H1 (cell line): ENCODE results near the gene FAM193B. TPM values are rescaled to one million over a fixed set of nuclear protein-coding genes. Genes with fewer than 3 reads are reported as not detected.

Experiments used
- CHD2 ChIP-seq: IDR thresholded peaks from 2 replicates; pipeline ENCODE4 v1.6.1; 2012; ENCODE audit warnings: low read length, improper control_type of control experiment
- CTBP2 ChIP-seq: IDR thresholded peaks from 2 replicates; pipeline ENCODE4 v1.7.0; 2011; ENCODE audit warnings: borderline replicate concordance, mild to moderate bottlenecking, moderate library complexity, mixed read lengths, low read length; ENCODE audit not compliant: insufficient read depth, insufficient read length
- EP300 ChIP-seq, 2 experiments: IDR thresholded peaks; 1 replicate in 1 of 2; 2 replicates in 1 of 2; pipeline ENCODE4 v1.6.1; 2011 to 2012; ENCODE audit warnings: low read depth in 2 of 2, low read length in 2 of 2, mild to moderate bottlenecking in 2 of 2, borderline replicate concordance in 1 of 2, inconsistent platforms in 1 of 2, moderate library complexity in 1 of 2
- EZH2 ChIP-seq: fragments of 200-600 bp; sonication (generic); IDR thresholded peaks from 2 replicates; pipeline ENCODE4 v1.7.1; 2012; ENCODE audit warnings: low read depth, mild to moderate bottlenecking, moderate library complexity, low read length, inconsistent platforms; ENCODE audit not compliant: severe bottlenecking
- HDAC2 ChIP-seq, 2 experiments: fragments of 300-600 bp in 1 of 2; sonication (generic) in 1 of 2; IDR thresholded peaks; 2 replicates each; pipeline ENCODE4 v1.6.1; 2011 to 2012; ENCODE audit warnings: low read depth in 2 of 2, low read length in 2 of 2, mild to moderate bottlenecking in 2 of 2, moderate library complexity in 2 of 2, borderline replicate concordance in 1 of 2, inconsistent platforms in 1 of 2
- JUND ChIP-seq: IDR thresholded peaks from 2 replicates; pipeline ENCODE4 v1.6.1; 2011; ENCODE audit warnings: mild to moderate bottlenecking, improper control_type of control experiment, low read length
- NRF1 ChIP-seq: IDR thresholded peaks from 2 replicates; pipeline ENCODE4 v1.6.1; 2011; ENCODE audit warnings: mild to moderate bottlenecking, low read depth, low read length, improper control_type of control experiment
- PHF8 ChIP-seq: fragments of 200-600 bp; sonication (generic); conservative IDR thresholded peaks from 2 replicates; pipeline ENCODE4 v1.7.1; 2012; ENCODE audit warnings: low read depth, mild to moderate bottlenecking, inconsistent platforms, low read length, moderate library complexity
- POLR2A ChIP-seq, 2 experiments: IDR thresholded peaks; 1 replicate in 1 of 2; 2 replicates in 1 of 2; pipeline ENCODE4 v1.6.1; 2011; ENCODE audit warnings: low read depth in 2 of 2, low read length in 2 of 2, mild to moderate bottlenecking in 2 of 2; ENCODE audit errors: control extremely low read depth in 1 of 2
- RXRA ChIP-seq: IDR thresholded peaks from 2 replicates; pipeline ENCODE4 v1.6.1; 2011; ENCODE audit warnings: low read depth, mild to moderate bottlenecking, low read length, moderate library complexity; ENCODE audit not compliant: insufficient read depth
- SIRT6 ChIP-seq: IDR thresholded peaks from one replicate; pipeline ENCODE4 v1.7.1; 2012; ENCODE audit warnings: low read length, inconsistent platforms
- SIX5 ChIP-seq: IDR thresholded peaks from 2 replicates; pipeline ENCODE4 v1.6.1; 2011; ENCODE audit warnings: mild to moderate bottlenecking, low read depth, low read length
- SRF ChIP-seq: IDR thresholded peaks from 2 replicates; pipeline ENCODE4 v1.6.1; 2011; ENCODE audit warnings: mild to moderate bottlenecking, low read depth, low read length, moderate library complexity
- TBP ChIP-seq: IDR thresholded peaks from 2 replicates; pipeline ENCODE4 v1.6.1; 2011; ENCODE audit warnings: low read depth, low read length, improper control_type of control experiment
- YY1 ChIP-seq: IDR thresholded peaks from 2 replicates; pipeline ENCODE4 v1.6.1; 2011; ENCODE audit warnings: low read depth, mild to moderate bottlenecking, low read length
- polyA plus RNA-seq, 7 experiments: library from polyadenylated mRNA; depleted of rRNA in 3 of 7; stranded (reverse) in 5 of 7; unstranded in 2 of 7; fragments of >200 nt in 5 of 7; fragments of 200-250 nt in 2 of 7; gene quantifications; 1 replicate in 5 of 7; 2 replicates in 1 of 7; 4 replicates in 1 of 7; pipeline versions ENCODE4 v1.2.1 to v1.2.3, GENCODE V29; 2011 to 2013; ENCODE audit warnings: missing spikeins in 2 of 7, mixed read lengths in 2 of 7
- total RNA-seq: library from RNA; stranded (reverse); fragmentation: NEBNext Ultra II Directional; extraction: Animal tissue kit (Norgen Biotek cat#: 25700); gene quantifications from 2 replicates; pipeline ENCODE4 v1.2.1, GENCODE V29; 2021
- TF ChIP-seq, protein P1 (sequence below), 3 experiments: IDR thresholded peaks; 1 replicate in 2 of 3; 2 replicates in 1 of 3; pipeline versions ENCODE4 v1.5.1 to v1.6.1; 2011; ENCODE audit warnings: low read length in 3 of 3, mild to moderate bottlenecking in 3 of 3, inconsistent platforms in 2 of 3, low read depth in 1 of 3, moderate library complexity in 1 of 3; ENCODE audit not compliant: insufficient read depth in 1 of 3; ENCODE audit errors: control extremely low read depth in 1 of 3
- TF ChIP-seq, protein P2 (sequence below): IDR thresholded peaks from 2 replicates; pipeline ENCODE4 v1.6.1; 2012; ENCODE audit warnings: inconsistent platforms

FAM193B gene
- total and polyA plus RNA-seq, 2 of the 8 experiments (the other 6 are each of a cell fraction or from before 2014, with no cell fraction given): 49.9 to 69.8 TPM

DNA sequence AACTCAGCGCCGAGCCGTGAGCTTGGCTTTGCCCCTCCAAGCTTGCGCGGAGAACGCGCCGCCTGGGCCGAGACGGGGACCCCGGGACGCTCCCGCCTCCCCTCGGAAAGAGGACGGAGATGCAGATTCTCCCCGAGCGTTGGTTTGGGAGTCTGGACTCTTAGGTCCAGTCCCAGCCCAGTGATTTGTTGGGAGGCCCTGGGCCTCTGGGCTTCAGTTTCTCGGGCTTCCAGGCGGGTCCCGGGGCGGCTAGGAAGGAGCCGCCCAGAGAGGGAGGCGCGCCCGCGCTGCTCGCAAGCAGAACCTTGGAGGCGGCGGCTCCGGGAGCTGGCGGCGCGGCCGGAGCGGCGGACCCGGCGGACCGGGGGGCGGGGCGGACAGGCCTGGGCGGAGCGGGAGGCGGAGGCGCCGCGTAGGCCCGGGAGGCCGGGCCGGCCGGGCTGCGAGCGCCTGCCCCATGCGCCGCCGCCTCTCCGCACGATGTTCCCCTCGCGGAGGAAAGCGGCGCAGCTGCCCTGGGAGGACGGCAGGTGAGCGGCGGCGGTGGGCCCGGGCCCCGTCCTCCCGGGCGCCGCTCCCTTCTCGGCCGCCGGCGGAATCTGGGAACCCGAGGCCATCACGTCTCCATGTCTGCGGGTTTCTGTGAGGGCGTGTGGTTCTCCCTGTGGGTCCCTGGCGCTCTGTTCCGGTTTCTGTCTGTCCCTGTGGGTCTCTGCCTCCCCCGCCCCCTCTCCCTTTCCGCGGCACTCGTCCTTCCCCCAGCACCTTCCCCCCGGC lies 45.6 kb upstream of the FAM193B start, which contains the start of gene B4GALT7 (continued):
- TF ChIP-seq, protein P1, sequence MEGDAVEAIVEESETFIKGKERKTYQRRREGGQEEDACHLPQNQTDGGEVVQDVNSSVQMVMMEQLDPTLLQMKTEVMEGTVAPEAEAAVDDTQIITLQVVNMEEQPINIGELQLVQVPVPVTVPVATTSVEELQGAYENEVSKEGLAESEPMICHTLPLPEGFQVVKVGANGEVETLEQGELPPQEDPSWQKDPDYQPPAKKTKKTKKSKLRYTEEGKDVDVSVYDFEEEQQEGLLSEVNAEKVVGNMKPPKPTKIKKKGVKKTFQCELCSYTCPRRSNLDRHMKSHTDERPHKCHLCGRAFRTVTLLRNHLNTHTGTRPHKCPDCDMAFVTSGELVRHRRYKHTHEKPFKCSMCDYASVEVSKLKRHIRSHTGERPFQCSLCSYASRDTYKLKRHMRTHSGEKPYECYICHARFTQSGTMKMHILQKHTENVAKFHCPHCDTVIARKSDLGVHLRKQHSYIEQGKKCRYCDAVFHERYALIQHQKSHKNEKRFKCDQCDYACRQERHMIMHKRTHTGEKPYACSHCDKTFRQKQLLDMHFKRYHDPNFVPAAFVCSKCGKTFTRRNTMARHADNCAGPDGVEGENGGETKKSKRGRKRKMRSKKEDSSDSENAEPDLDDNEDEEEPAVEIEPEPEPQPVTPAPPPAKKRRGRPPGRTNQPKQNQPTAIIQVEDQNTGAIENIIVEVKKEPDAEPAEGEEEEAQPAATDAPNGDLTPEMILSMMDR (IDR thresholded peaks at IDR 0.05; ENCODE audit: control extremely low read depth in 1 of 3, insufficient read depth in 1 of 3, low read depth in 1 of 3, low read length in 3 of 3): no peak
- TF ChIP-seq SRF (0 out of 2 replicates have a peak, but pooled peaks have one; percentile 46), EZH2 (no peak), SIRT6 (no peak), SIX5 (peak; percentile 18; the same call in 1 of the 2 replicates), POLR2A (IDR thresholded peaks at IDR 0.05; ENCODE audit: control extremely low read depth in 1 of 2, low read depth in 2 of 2, low read length in 2 of 2) (peak in 1 of 2 experiments; percentile 96; a peak in 2 of 3 replicates), EP300 (IDR thresholded peaks at IDR 0.05; ENCODE audit: borderline replicate concordance in 1 of 2, low read depth in 2 of 2, low read length in 2 of 2) (no peak), TBP (peak; percentile 81; the same call in 1 of the 2 replicates), CTBP2 (no peak), JUND (no peak), PHF8 (peak; percentile 99), CHD2 (no peak), NRF1 (no peak), YY1 (peak; percentile 46; the same call in 1 of the 2 replicates), RXRA (no peak), HDAC2 (IDR thresholded peaks at IDR 0.05; ENCODE audit: borderline replicate concordance in 1 of 2, low read depth in 2 of 2, low read length in 2 of 2) (no peak)
- TF ChIP-seq, protein P2, sequence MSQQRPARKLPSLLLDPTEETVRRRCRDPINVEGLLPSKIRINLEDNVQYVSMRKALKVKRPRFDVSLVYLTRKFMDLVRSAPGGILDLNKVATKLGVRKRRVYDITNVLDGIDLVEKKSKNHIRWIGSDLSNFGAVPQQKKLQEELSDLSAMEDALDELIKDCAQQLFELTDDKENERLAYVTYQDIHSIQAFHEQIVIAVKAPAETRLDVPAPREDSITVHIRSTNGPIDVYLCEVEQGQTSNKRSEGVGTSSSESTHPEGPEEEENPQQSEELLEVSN: peak; percentile 38; the same call in 1 of the 2 replicates
